Tibial nerve (tissue), 4 donors: Measurements from ENCODE around the gene ADAD2. TPM values are rescaled to one million over a fixed set of nuclear protein-coding genes. Genes with fewer than 3 reads are reported as not detected.

ENCODE experiments used
- DNase-seq, 2 donors: peaks; one replicate each; pipeline ENCODE4 v3.0.0-alpha.2; 2019; ENCODE audit warnings: low spot score in 2 of 2
- H3K27ac ChIP-seq, 4 donors: fragments of 200-600 bp; sonication (generic) in 3 of 4; one replicate each; pipeline ENCODE4 v1.5.1; 2017 to 2019; ENCODE audit warnings: mild to moderate bottlenecking in 1 of 4
- H3K27me3 ChIP-seq, 2 donors: fragments of 200-600 bp; sonication (generic) in 1 of 2; one replicate each; pipeline versions ENCODE4 v1.5.1 to v1.6.0; 2017 to 2019
- H3K36me3 ChIP-seq, 3 donors: fragments of 200-600 bp; sonication (generic); one replicate each; pipeline ENCODE4 v1.5.1; 2018 to 2019
- H3K4me1 ChIP-seq, 4 donors: fragments of 200-600 bp; sonication (generic) in 3 of 4; one replicate each; pipeline ENCODE4 v1.5.1; 2017 to 2019
- H3K4me3 ChIP-seq, 4 donors: fragments of 200-600 bp; sonication (generic) in 3 of 4; one replicate each; pipeline ENCODE4 v1.5.1; 2017 to 2019; ENCODE audit warnings: mild to moderate bottlenecking in 1 of 4, moderate library complexity in 1 of 4
- H3K9me3 ChIP-seq, 4 donors: fragments of 200-600 bp; sonication (generic) in 3 of 4; one replicate each; pipeline ENCODE4 v1.5.1; 2017 to 2019
- CTCF ChIP-seq, 5 experiments: fragments of 200-600 bp in 3 of 5; fragments of 450-650 bp in 2 of 5; sonication (generic) in 3 of 5; IDR thresholded peaks; one replicate each; pipeline ENCODE4 v1.5.1; 2016 to 2019; ENCODE audit warnings: antibody characterized with exemption in 5 of 5, mild to moderate bottlenecking in 3 of 5, moderate library complexity in 2 of 5
- EP300 ChIP-seq, 2 donors: sonication (generic); formaldehyde crosslinking; IDR thresholded peaks; one replicate each; pipeline ENCODE4 v1.6.1; 2017; ENCODE audit warnings: antibody characterized with exemption in 2 of 2, mild to moderate bottlenecking in 1 of 2
- POLR2A ChIP-seq, 2 donors: fragments of 450-650 bp; IDR thresholded peaks; one replicate each; pipeline ENCODE4 v1.6.1; 2017; ENCODE audit warnings: antibody characterized with exemption in 2 of 2, mild to moderate bottlenecking in 2 of 2, moderate library complexity in 2 of 2
- WGBS, 2 donors: methylation state at CpG; one replicate each; pipeline ENCODE4 v1.1.5; 2018; 5-methylcytosine and 5-hydroxymethylcytosine counted together
- total RNA-seq, 4 donors: library from RNA; depleted of rRNA; stranded (reverse); fragments of >200 nt; gene quantifications; one replicate each; pipeline ENCODE4 v1.1.0, GENCODE V29; 2016

The ADAD2 gene
- total RNA-seq, 4 donors from 2014 or later: 1.2 TPM; not detected in 3

- TF ChIP-seq POLR2A (IDR thresholded peaks at IDR 0.05) (no peak), CTCF (IDR thresholded peaks at IDR 0.05) (no peak), EP300 (IDR thresholded peaks at IDR 0.05) (no peak)
- no peaks in the 10 kb centered on the region for H3K36me3 ChIP-seq
- WGBS, 2 donors: 87 to 88% methylated on average over 14 to 18 of the region's 18 CpGs
- H3K27me3 ChIP-seq: no peaks in the 10 kb centered on the region
- no peaks in the 10 kb centered on the region for H3K4me1 ChIP-seq
- no peaks in the 10 kb centered on the region for H3K9me3 ChIP-seq
- no peak overlapping the region for H3K27ac ChIP-seq
- H3K4me3 ChIP-seq: no peak overlapping the region
- DNase-seq: no peak
Measured at GRCh38 chr16:84205976-84206691, 15.2 kb downstream of the ADAD2 start.

- WGBS, 2 donors: 49 to 54% methylated on average over 6 of the region's 6 CpGs
- no peaks in the 10 kb centered on the region for H3K36me3 ChIP-seq
- H3K4me3 ChIP-seq: no peak overlapping the region
- no peaks in the 10 kb centered on the region for H3K27me3 ChIP-seq
- no peak for TF ChIP-seq CTCF (IDR thresholded peaks at IDR 0.05)
- no peak for TF ChIP-seq EP300 (IDR thresholded peaks at IDR 0.05)
- no peak for TF ChIP-seq POLR2A (IDR thresholded peaks at IDR 0.05)
- H3K4me1 ChIP-seq: no peaks in the 10 kb centered on the region
- no peak for DNase-seq
- no peaks in the 10 kb centered on the region for H3K9me3 ChIP-seq
- H3K27ac ChIP-seq: no peak overlapping the region
Measured at GRCh38 chr16:84207251-84207650, 16.3 kb downstream of the ADAD2 start.

- Histone ChIP-seq H3K9me3 (no peaks in the 10 kb centered on the region), H3K36me3 (no peaks in the 10 kb centered on the region), H3K27ac (no peak overlapping the region), H3K4me1 (no peaks in the 10 kb centered on the region), H3K27me3 (no peaks in the 10 kb centered on the region), H3K4me3 (no peak overlapping the region)
- DNase-seq: no peak
- no peak for TF ChIP-seq CTCF (IDR thresholded peaks at IDR 0.05)
- TF ChIP-seq EP300 (IDR thresholded peaks at IDR 0.05): no peak
- TF ChIP-seq POLR2A (IDR thresholded peaks at IDR 0.05): no peak
- 64 to 74% methylated on average over 8 of the region's 8 CpGs for WGBS, 2 donors
Measured at GRCh38 chr16:84207879-84208278, 16.9 kb downstream of the ADAD2 start.

- no peaks in the 10 kb centered on the region for H3K9me3 ChIP-seq
- no peaks in the 10 kb centered on the region for H3K36me3 ChIP-seq
- no peak overlapping the region for H3K4me3 ChIP-seq
- WGBS, 2 donors: 86 to 88% methylated on average over 2 of the region's 2 CpGs
- DNase-seq: no peak
- H3K4me1 ChIP-seq: no peaks in the 10 kb centered on the region
- no peaks in the 10 kb centered on the region for H3K27me3 ChIP-seq
- no peak for TF ChIP-seq CTCF (IDR thresholded peaks at IDR 0.05)
- TF ChIP-seq POLR2A (IDR thresholded peaks at IDR 0.05): no peak
- no peak for TF ChIP-seq EP300 (IDR thresholded peaks at IDR 0.05)
- H3K27ac ChIP-seq: no peak overlapping the region
Measured at GRCh38 chr16:84209989-84210388, 19.0 kb downstream of the ADAD2 start.

GRCh38 chr16:84212154-84212553 is 21.2 kb downstream of the ADAD2 start:
- Histone ChIP-seq H3K4me3 (no peak overlapping the region), H3K27me3 (no peaks in the 10 kb centered on the region), H3K27ac (no peak overlapping the region), H3K4me1 (no peaks in the 10 kb centered on the region), H3K36me3 (no peaks in the 10 kb centered on the region), H3K9me3 (no peaks in the 10 kb centered on the region)
- WGBS, 2 donors: 52 to 53% methylated on average over 4 of the region's 4 CpGs
- TF ChIP-seq CTCF (IDR thresholded peaks at IDR 0.05): no peak
- TF ChIP-seq EP300 (IDR thresholded peaks at IDR 0.05): no peak
- no peak for TF ChIP-seq POLR2A (IDR thresholded peaks at IDR 0.05)
- no peak for DNase-seq
